Mesenchymal stem cell (in vitro differentiated cells and primary cell): ENCODE results near the gene LGR5.

Experiments used
- DNase-seq: peaks from one replicate; pipeline ENCODE4 v3.0.0-alpha.2; 2013
- H2AFZ ChIP-seq: one replicate; pipeline ENCODE4 v1.6.1; 2013; ENCODE audit warnings: low read depth, mild to moderate bottlenecking, control low read depth, inconsistent platforms, low read length, moderate library complexity
- H2AK5ac ChIP-seq: 2 replicates; pipeline ENCODE4 v1.6.1; 2013; ENCODE audit warnings: low read length, moderate library complexity, mild to moderate bottlenecking, inconsistent platforms; ENCODE audit not compliant: severe bottlenecking
- H2BK120ac ChIP-seq: one replicate; pipeline ENCODE4 v1.6.1; 2013; ENCODE audit warnings: low read depth, mild to moderate bottlenecking, inconsistent platforms, low read length, moderate library complexity
- H2BK12ac ChIP-seq, 2 experiments: one replicate each; pipeline ENCODE4 v1.6.1; 2013; ENCODE audit warnings: inconsistent platforms in 2 of 2, low read length in 2 of 2, mild to moderate bottlenecking in 2 of 2, moderate library complexity in 2 of 2, control low read depth in 1 of 2
- H2BK15ac ChIP-seq: one replicate; pipeline ENCODE4 v1.6.1; 2013; ENCODE audit warnings: mild to moderate bottlenecking, low read depth, inconsistent platforms; ENCODE audit not compliant: poor library complexity, severe bottlenecking
- H2BK5ac ChIP-seq: 2 replicates; pipeline ENCODE4 v1.6.1; 2013; ENCODE audit warnings: low read depth, mild to moderate bottlenecking, low read length, control low read depth, inconsistent platforms; ENCODE audit not compliant: poor library complexity, severe bottlenecking
- H3K14ac ChIP-seq, 2 experiments: one replicate each; pipeline ENCODE4 v1.6.1; 2013; ENCODE audit warnings: inconsistent platforms in 2 of 2, low read length in 2 of 2, control low read depth in 1 of 2, mild to moderate bottlenecking in 1 of 2, moderate library complexity in 1 of 2
- H3K18ac ChIP-seq, 2 experiments: one replicate each; pipeline ENCODE4 v1.6.1; 2013; ENCODE audit warnings: inconsistent platforms in 2 of 2, low read length in 2 of 2, control low read depth in 1 of 2, low read depth in 1 of 2, mild to moderate bottlenecking in 1 of 2
- H3K23ac ChIP-seq, 2 experiments: one replicate each; pipeline ENCODE4 v1.6.1; 2013; ENCODE audit warnings: inconsistent platforms in 2 of 2, low read length in 2 of 2, mild to moderate bottlenecking in 2 of 2, moderate library complexity in 2 of 2, control low read depth in 1 of 2
- H3K27ac ChIP-seq: 2 replicates; pipeline ENCODE4 v1.5.1; 2013; ENCODE audit warnings: mild to moderate bottlenecking, moderate library complexity, low read length, control low read depth, inconsistent platforms; ENCODE audit not compliant: poor library complexity, severe bottlenecking
- H3K27me3 ChIP-seq, 2 experiments: 2 replicates each; pipeline versions ENCODE4 v1.6.1 to v1.7.0; 2013; ENCODE audit warnings: low read length in 2 of 2, mild to moderate bottlenecking in 2 of 2, moderate library complexity in 2 of 2, control low read depth in 1 of 2, inconsistent platforms in 1 of 2; ENCODE audit not compliant: control insufficient read depth in 1 of 2, insufficient read depth in 1 of 2
- H3K36me3 ChIP-seq, 2 experiments: 2 replicates each; pipeline versions ENCODE4 v1.6.1 to v1.7.0; 2013; ENCODE audit warnings: low read length in 2 of 2, control low read depth in 1 of 2, inconsistent platforms in 1 of 2, low read depth in 1 of 2, mild to moderate bottlenecking in 1 of 2; ENCODE audit not compliant: insufficient read depth in 2 of 2, control insufficient read depth in 1 of 2
- H3K4ac ChIP-seq, 2 experiments: one replicate each; pipeline ENCODE4 v1.6.1; 2013; ENCODE audit warnings: inconsistent platforms in 2 of 2, low read length in 2 of 2, mild to moderate bottlenecking in 2 of 2, moderate library complexity in 2 of 2, control low read depth in 1 of 2, low read depth in 1 of 2
- H3K4me1 ChIP-seq: 2 replicates; pipeline ENCODE4 v1.6.1; 2013; ENCODE audit warnings: low read depth, low read length, control low read depth; ENCODE audit not compliant: control insufficient read depth, insufficient read depth
- H3K4me2 ChIP-seq: 2 replicates; pipeline ENCODE4 v1.6.1; 2013; ENCODE audit warnings: low read length, mild to moderate bottlenecking, inconsistent platforms; ENCODE audit not compliant: poor library complexity, severe bottlenecking
- H3K4me3 ChIP-seq, 2 experiments: 2 replicates each; pipeline versions ENCODE4 v1.5.1 to v1.7.0; 2013; ENCODE audit warnings: low read length in 2 of 2, mild to moderate bottlenecking in 2 of 2, control low read depth in 1 of 2, low read depth in 1 of 2; ENCODE audit not compliant: insufficient read depth in 1 of 2
- H3K79me1 ChIP-seq: replicated peaks from 2 replicates; pipeline ENCODE4 v1.6.1; 2013; ENCODE audit warnings: mild to moderate bottlenecking, control low read depth, low read length, inconsistent platforms; ENCODE audit not compliant: poor library complexity, severe bottlenecking
- H3K9ac ChIP-seq: 2 replicates; pipeline ENCODE4 v1.7.0; 2013; ENCODE audit warnings: mild to moderate bottlenecking, low read length, moderate library complexity
- H3K9me3 ChIP-seq: 2 replicates; pipeline ENCODE4 v1.7.0; 2013; ENCODE audit warnings: mild to moderate bottlenecking, low read length; ENCODE audit not compliant: control insufficient read depth
- H4K8ac ChIP-seq: one replicate; pipeline ENCODE4 v1.6.1; 2013; ENCODE audit warnings: inconsistent platforms, mild to moderate bottlenecking, low read length, moderate library complexity
- H4K91ac ChIP-seq: one replicate; pipeline ENCODE4 v1.6.1; 2013; ENCODE audit warnings: mild to moderate bottlenecking, low read length, inconsistent platforms
- WGBS: methylation state at CpG from one replicate; pipeline ENCODE4 v1.1.7; 2013; ENCODE audit warnings: mixed read lengths; 5-methylcytosine and 5-hydroxymethylcytosine counted together

Gene LGR5

GRCh38 chr12:71581206-71581605, 141.6 kb downstream of the LGR5 start:
- H2AK5ac ChIP-seq: no peak overlapping the region
- no peaks in the 10 kb centered on the region for H3K4me1 ChIP-seq
- H3K9me3 ChIP-seq: no peaks in the 10 kb centered on the region
- H3K4ac ChIP-seq: no peak overlapping the region
- no peak overlapping the region for H3K27ac ChIP-seq
- 88% methylated on average over 2 of the region's 3 CpGs for WGBS
- no peak for DNase-seq
- no peak overlapping the region for H4K8ac ChIP-seq
- no peak overlapping the region for H2BK12ac ChIP-seq
- H3K9ac ChIP-seq: no peak overlapping the region
- no peak overlapping the region for H3K4me3 ChIP-seq
- no peaks in the 10 kb centered on the region for H3K79me1 ChIP-seq
- no peak overlapping the region for H3K14ac ChIP-seq
- no peak overlapping the region for H2BK5ac ChIP-seq
- no peak overlapping the region for H2AFZ ChIP-seq
- H2BK120ac ChIP-seq: no peak overlapping the region
- H3K23ac ChIP-seq: no peak overlapping the region
- H3K4me2 ChIP-seq: no peak overlapping the region
- H3K36me3 ChIP-seq: no peaks in the 10 kb centered on the region
- H2BK15ac ChIP-seq: no peak overlapping the region
- no peak overlapping the region for H3K18ac ChIP-seq
- no peak overlapping the region for H4K91ac ChIP-seq
- H3K27me3 ChIP-seq: no peaks in the 10 kb centered on the region

DNA sequence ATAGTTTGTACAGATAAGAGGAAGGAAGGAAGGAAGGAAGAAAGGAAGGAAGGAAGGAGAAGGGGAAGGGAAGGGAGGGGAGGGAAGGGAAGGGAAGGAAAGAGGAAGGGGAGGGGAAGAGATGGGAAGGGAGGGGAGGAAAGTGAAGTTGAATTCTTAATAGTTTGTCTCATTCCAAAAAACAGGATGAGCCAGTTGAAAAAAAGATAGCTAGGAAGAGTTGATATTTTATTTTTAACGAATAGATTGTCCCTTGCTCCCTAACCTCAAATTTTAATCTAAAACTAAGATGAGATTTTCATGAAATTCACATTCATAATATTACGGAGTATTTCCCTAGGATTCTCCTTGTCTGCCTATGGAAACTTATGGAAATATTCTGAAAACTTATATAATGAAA, 143.3 kb downstream of the LGR5 start:
- no peak overlapping the region for H4K8ac ChIP-seq
- no CpG with 5 or more reads among the region's 2 CpGs for WGBS
- no peaks in the 10 kb centered on the region for H3K27me3 ChIP-seq
- H3K9me3 ChIP-seq: no peaks in the 10 kb centered on the region
- H4K91ac ChIP-seq: no peak overlapping the region
- no peak for DNase-seq
- H3K4ac ChIP-seq: no peak overlapping the region
- H2BK15ac ChIP-seq: no peak overlapping the region
- H3K36me3 ChIP-seq: no peaks in the 10 kb centered on the region
- H3K4me2 ChIP-seq: no peak overlapping the region
- H3K14ac ChIP-seq: no peak overlapping the region
- no peak overlapping the region for H2BK5ac ChIP-seq
- H3K79me1 ChIP-seq: no peaks in the 10 kb centered on the region
- H3K9ac ChIP-seq: no peak overlapping the region
- no peak overlapping the region for H3K27ac ChIP-seq
- H2BK120ac ChIP-seq: no peak overlapping the region
- no peak overlapping the region for H3K4me3 ChIP-seq
- H3K23ac ChIP-seq: no peak overlapping the region
- no peaks in the 10 kb centered on the region for H3K4me1 ChIP-seq
- no peak overlapping the region for H2AFZ ChIP-seq
- H3K18ac ChIP-seq: no peak overlapping the region
- no peak overlapping the region for H2AK5ac ChIP-seq
- no peak overlapping the region for H2BK12ac ChIP-seq

GRCh38 chr12:71584356-71584755, 144.8 kb downstream of the LGR5 start:
- Histone ChIP-seq H2BK12ac (no peak overlapping the region), H3K4me1 (no peaks in the 10 kb centered on the region), H3K9ac (no peak overlapping the region), H3K27me3 (no peaks in the 10 kb centered on the region), H3K4me2 (no peak overlapping the region), H3K14ac (no peak overlapping the region), H3K36me3 (no peaks in the 10 kb centered on the region), H4K8ac (no peak overlapping the region), H4K91ac (no peak overlapping the region), H3K4me3 (no peak overlapping the region), H3K18ac (no peak overlapping the region), H3K79me1 (no peaks in the 10 kb centered on the region), H2AFZ (no peak overlapping the region), H2BK15ac (no peak overlapping the region), H3K9me3 (no peaks in the 10 kb centered on the region), H3K27ac (no peak overlapping the region), H3K23ac (no peak overlapping the region), H2BK120ac (no peak overlapping the region), H2BK5ac (no peak overlapping the region), H2AK5ac (no peak overlapping the region), H3K4ac (no peak overlapping the region)
- WGBS: 69% methylated on average over 3 of the region's 3 CpGs
- no peak for DNase-seq

- H4K8ac ChIP-seq: no peak overlapping the region
- H3K36me3 ChIP-seq: no peaks in the 10 kb centered on the region
- H2AK5ac ChIP-seq: no peak overlapping the region
- H3K4me3 ChIP-seq: no peak overlapping the region
- DNase-seq: no peak
- no peak overlapping the region for H2BK15ac ChIP-seq
- no peak overlapping the region for H3K4ac ChIP-seq
- H3K27ac ChIP-seq: no peak overlapping the region
- no peak overlapping the region for H3K9ac ChIP-seq
- no peak overlapping the region for H2BK120ac ChIP-seq
- H3K18ac ChIP-seq: no peak overlapping the region
- no peak overlapping the region for H2BK5ac ChIP-seq
- H3K9me3 ChIP-seq: no peaks in the 10 kb centered on the region
- no peaks in the 10 kb centered on the region for H3K27me3 ChIP-seq
- H3K4me2 ChIP-seq: no peak overlapping the region
- H4K91ac ChIP-seq: no peak overlapping the region
- H3K4me1 ChIP-seq: no peaks in the 10 kb centered on the region
- no peak overlapping the region for H3K14ac ChIP-seq
- no peaks in the 10 kb centered on the region for H3K79me1 ChIP-seq
- no peak overlapping the region for H2AFZ ChIP-seq
- H3K23ac ChIP-seq: no peak overlapping the region
- H2BK12ac ChIP-seq: no peak overlapping the region
- WGBS: 94% methylated on average over 1 of the region's 1 CpG
Measured at GRCh38 chr12:71585218-71585617, 145.6 kb downstream of the LGR5 start.
